Common myeloid progenitor, CD34-positive (primary cell): ENCODE results near the gene KRT2.

Experiments
- CTCF ChIA-PET: fragments of 350-600 bp; sonication (Branson Sonifier 250); formaldehyde crosslinking; loops from one replicate; lab custom pipeline; 2021; ENCODE audit warnings: antibody characterized with exemption; lab: Charles Lee
- POLR2A ChIA-PET: fragments of 350-600 bp; sonication (Branson Sonifier 250); formaldehyde crosslinking; loops from one replicate; lab custom pipeline; 2021; ENCODE audit warnings: antibody characterized with exemption; lab: Charles Lee
- DNase-seq, 3 donors: peaks; one replicate each; pipeline versions ENCODE4 v3.0.0 to v3.0.0-alpha.2; 2013
- H3K27ac ChIP-seq, 2 experiments: 1 replicate in 1 of 2; 2 replicates in 1 of 2; pipeline ENCODE4 v1.7.0; 2013; ENCODE audit warnings: inconsistent platforms in 2 of 2, low read length in 2 of 2, mild to moderate bottlenecking in 2 of 2, low read depth in 1 of 2, moderate library complexity in 1 of 2; ENCODE audit not compliant: severe bottlenecking in 2 of 2, insufficient read depth in 1 of 2, poor library complexity in 1 of 2
- H3K27me3 ChIP-seq, 5 experiments: replicated peaks in 2 of 5; 1 replicate in 3 of 5; 2 replicates in 2 of 5; pipeline versions ENCODE4 v1.6.1 to v1.7.0; 2013; ENCODE audit warnings: low read length in 4 of 5, mild to moderate bottlenecking in 2 of 5, moderate library complexity in 2 of 5, inconsistent platforms in 1 of 5; ENCODE audit not compliant: insufficient read depth in 5 of 5, control insufficient read depth in 4 of 5
- H3K36me3 ChIP-seq, 4 experiments: 1 replicate in 2 of 4; 2 replicates in 2 of 4; pipeline versions ENCODE4 v1.6.1 to v1.7.0; 2013; ENCODE audit warnings: low read length in 3 of 4, control low read depth in 1 of 4, mild to moderate bottlenecking in 1 of 4; ENCODE audit not compliant: control insufficient read depth in 4 of 4, insufficient read depth in 4 of 4
- H3K4me1 ChIP-seq, 4 experiments: 1 replicate in 3 of 4; 2 replicates in 1 of 4; pipeline versions ENCODE4 v1.6.1 to v1.7.1; 2013; ENCODE audit warnings: low read length in 3 of 4, mild to moderate bottlenecking in 3 of 4, control low read depth in 1 of 4, inconsistent platforms in 1 of 4, moderate library complexity in 1 of 4; ENCODE audit not compliant: control insufficient read depth in 4 of 4, insufficient read depth in 4 of 4; ENCODE audit errors: control extremely low read depth in 1 of 4
- H3K4me3 ChIP-seq, 7 experiments: 1 replicate in 4 of 7; 2 replicates in 3 of 7; pipeline versions ENCODE4 v1.5.1 to v1.7.0; 2013; ENCODE audit warnings: mild to moderate bottlenecking in 7 of 7, low read length in 6 of 7, moderate library complexity in 6 of 7, inconsistent platforms in 2 of 7, low read depth in 2 of 7, control low read depth in 1 of 7; ENCODE audit not compliant: insufficient read depth in 4 of 7, control insufficient read depth in 1 of 7; ENCODE audit errors: extremely low read depth in 1 of 7
- H3K9me3 ChIP-seq, 5 experiments: 1 replicate in 4 of 5; 2 replicates in 1 of 5; pipeline versions ENCODE4 v1.6.1 to v1.7.1; 2013; ENCODE audit warnings: low read length in 4 of 5, mild to moderate bottlenecking in 2 of 5, inconsistent platforms in 1 of 5, low read depth in 1 of 5, moderate library complexity in 1 of 5; ENCODE audit not compliant: control insufficient read depth in 4 of 5, insufficient read depth in 2 of 5; ENCODE audit errors: control extremely low read depth in 1 of 5
- WGBS: methylation state at CpG from one replicate; pipeline ENCODE4 v1.1.5; 2013; ENCODE audit not compliant: insufficient coverage; 5-methylcytosine and 5-hydroxymethylcytosine counted together

Gene KRT2

DNA sequence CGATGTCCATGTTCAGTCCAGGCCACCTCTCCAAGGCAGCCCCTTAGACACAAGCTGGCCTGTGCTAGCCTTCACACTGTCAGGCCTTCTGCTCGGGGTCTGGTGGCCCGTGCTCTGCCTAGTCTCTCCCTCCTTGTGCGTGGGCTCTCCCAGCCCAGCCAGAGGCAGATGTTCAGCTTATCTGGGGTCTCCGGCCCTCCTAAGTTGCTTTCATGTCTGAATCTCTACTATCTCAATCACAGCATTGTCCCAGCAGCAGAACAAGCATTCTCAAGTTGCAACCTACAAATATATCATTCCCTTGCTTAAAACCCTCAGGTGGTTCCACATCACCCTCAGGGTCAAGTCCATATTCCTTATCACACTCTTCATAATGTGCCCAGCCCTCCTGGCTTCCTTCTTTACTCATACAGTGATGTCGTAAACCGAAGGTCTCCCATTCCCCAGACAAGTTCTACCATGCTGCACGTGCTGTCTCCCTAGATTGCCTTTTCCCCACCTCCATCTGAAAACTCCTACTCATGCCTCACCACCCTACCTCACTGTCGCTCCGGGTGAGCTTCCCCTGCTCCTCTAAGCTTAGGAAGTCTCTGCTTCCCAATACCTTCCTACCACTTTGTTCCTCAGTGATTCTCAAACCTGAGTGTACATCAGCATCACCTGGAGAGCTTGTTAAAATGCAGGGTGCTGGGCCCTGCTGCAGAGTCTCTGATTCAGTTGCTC lies 35.2 kb downstream of the KRT2 start:
- H3K27ac ChIP-seq = no peak overlapping the region

DNA sequence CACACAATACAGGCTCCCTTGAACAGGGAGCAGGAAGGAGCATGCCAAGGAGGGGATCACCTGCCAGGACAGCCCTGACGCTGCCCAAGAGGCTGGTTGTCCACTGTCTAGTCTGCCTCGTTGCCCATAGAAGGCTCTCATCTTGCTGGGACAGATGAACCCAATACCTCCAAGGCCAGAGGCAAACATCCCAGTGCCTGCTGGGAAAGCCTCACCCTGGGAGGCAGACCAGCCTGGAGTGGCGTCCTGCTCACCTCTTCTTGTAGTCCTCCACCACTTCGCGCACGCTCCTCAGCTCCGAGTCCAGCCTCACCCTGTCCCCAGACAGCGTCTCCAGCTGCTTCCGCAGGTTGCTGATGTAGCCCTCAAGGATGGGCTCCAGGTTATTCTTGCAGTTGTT lies 36.1 kb downstream of the KRT2 start:
- Histone ChIP-seq H3K27ac (no peak overlapping the region), H3K27me3 (no peaks in the 10 kb centered on the region), H3K4me1 (peaks cover 3 to 27% (median 16%) of the 10 kb centered on the region in 4 experiments), H3K36me3 (no peaks in the 10 kb centered on the region), H3K4me3 (no peak overlapping the region), H3K9me3 (no peaks in the 10 kb centered on the region)
- WGBS = 87% methylated on average over 4 of the region's 9 CpGs
- ChIA-PET POLR2A (no interaction called here), CTCF (interaction anchor here (0.7 to 1.0 kb wide), 3 partner anchors 10 to 60 kb away, joined by 3 read pairs; no protein-coding TSS in a partner anchor)
- no peak for DNase-seq

More for the DNA sequence above, 35.2 kb downstream of the KRT2 start:
- no peak for DNase-seq
- peaks cover 3 to 27% (median 16%) of the 10 kb centered on the region in 4 experiments for H3K4me1 ChIP-seq
- H3K27me3 ChIP-seq = no peaks in the 10 kb centered on the region
- ChIA-PET CTCF (interaction anchor here (1.0 to 1.3 kb wide), 3 partner anchors 12 to 26 kb away, joined by 3 to 6 read pairs (median 5); no protein-coding TSS in a partner anchor), POLR2A (no interaction called here)
- no peaks in the 10 kb centered on the region for H3K9me3 ChIP-seq
- H3K36me3 ChIP-seq = no peaks in the 10 kb centered on the region
- 97% methylated on average over 10 of the region's 10 CpGs for WGBS
- H3K4me3 ChIP-seq = no peak overlapping the region

DNA sequence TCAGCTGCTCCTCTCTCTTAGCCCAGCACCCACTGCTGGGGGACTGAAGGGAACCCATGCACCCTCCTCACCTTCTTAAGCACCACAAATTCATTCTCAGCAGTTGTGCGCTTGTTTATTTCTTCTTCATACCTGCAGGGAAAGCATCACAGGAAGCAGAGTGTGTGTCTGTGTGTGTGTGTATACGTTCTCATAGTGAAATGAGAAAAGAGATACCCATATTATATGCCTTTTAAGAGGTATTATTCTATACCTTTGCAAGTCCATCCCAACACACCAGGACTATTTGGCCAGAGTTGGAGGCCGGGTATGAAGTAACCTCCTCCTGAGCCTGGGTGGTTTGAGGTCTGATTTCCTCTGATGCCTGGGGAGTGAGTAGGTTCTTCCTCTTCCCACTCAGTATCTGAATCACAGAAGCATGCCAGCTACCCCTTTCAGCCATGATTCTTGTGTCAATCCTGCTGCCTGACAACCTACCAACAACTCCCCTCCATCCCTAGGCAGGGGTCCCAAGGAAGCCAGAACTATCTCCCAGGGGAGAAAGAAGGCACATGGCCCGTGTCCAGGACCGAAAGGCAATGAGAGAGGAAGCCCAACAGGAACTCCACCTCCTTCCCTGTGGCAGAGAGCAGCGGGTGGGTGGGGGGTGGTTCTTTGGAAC lies 36.7 kb downstream of the KRT2 start:
- peaks cover 3 to 32% (median 20%) of the 10 kb centered on the region in 4 experiments for H3K4me1 ChIP-seq
- WGBS = 0% methylated on average over 1 of the region's 6 CpGs
- CTCF ChIA-PET = interaction anchor here (0.7 to 0.8 kb wide), 2 partner anchors 9 to 60 kb away, joined by 3 read pairs; no protein-coding TSS in a partner anchor
- no peaks in the 10 kb centered on the region for H3K9me3 ChIP-seq
- H3K4me3 ChIP-seq = peak overlapping the region in 1 of 7 experiments; percentile 37
- DNase-seq = peak; percentile 39 to 69 (median 69)
- H3K27me3 ChIP-seq = no peaks in the 10 kb centered on the region
- POLR2A ChIA-PET = no interaction called here
- no peak overlapping the region for H3K27ac ChIP-seq
- no peaks in the 10 kb centered on the region for H3K36me3 ChIP-seq

DNA sequence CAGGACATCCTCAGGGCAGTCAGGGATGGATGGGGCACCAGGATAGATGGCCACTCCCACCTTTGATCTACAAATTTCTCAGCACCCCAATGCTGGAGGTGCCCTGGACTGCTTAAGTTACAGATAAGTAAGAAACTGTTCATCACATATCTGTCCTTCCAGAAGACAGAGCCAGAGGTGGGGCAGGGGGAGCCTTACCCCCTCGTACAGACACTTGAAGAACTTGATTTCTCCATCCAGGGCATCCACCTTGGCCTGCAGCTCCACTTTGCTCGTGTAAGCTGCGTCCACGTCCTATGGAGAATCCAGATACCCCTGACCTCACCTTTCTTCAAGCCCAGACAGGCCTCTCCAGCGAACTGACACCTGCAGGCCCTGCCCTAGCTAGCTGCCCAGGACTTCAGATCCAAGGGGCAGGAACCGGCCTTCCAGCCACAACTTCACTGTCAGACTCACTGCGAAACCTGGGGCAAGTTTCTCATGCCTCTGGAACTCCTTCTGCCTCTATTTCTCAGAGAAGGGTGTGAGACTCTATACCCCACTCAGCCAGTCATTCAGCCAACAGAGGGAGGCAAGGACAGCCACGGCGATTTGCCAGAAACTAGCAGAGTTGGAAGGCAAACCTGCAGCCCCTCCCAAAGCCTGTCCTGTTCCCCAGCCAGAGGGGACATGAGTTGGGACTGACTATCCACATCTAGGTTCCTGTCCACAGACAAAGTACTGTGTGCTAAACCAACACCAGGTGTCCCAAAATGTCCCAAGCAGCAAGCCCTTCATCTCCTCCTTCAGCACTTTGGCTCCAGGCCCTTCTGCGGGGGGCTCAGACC lies 37.4 kb downstream of the KRT2 start:
- Histone ChIP-seq H3K27ac (no peak overlapping the region), H3K4me1 (peaks cover 3 to 38% (median 22%) of the 10 kb centered on the region in 4 experiments), H3K27me3 (no peaks in the 10 kb centered on the region), H3K4me3 (no peak overlapping the region), H3K36me3 (no peaks in the 10 kb centered on the region), H3K9me3 (no peaks in the 10 kb centered on the region)
- CTCF ChIA-PET = interaction anchor here (0.7 to 1.2 kb wide), 2 partner anchors 8 to 14 kb away, joined by 3 to 4 read pairs; no protein-coding TSS in a partner anchor
- 97% methylated on average over 9 of the region's 10 CpGs for WGBS
- no peak for DNase-seq
- POLR2A ChIA-PET = no interaction called here

DNA sequence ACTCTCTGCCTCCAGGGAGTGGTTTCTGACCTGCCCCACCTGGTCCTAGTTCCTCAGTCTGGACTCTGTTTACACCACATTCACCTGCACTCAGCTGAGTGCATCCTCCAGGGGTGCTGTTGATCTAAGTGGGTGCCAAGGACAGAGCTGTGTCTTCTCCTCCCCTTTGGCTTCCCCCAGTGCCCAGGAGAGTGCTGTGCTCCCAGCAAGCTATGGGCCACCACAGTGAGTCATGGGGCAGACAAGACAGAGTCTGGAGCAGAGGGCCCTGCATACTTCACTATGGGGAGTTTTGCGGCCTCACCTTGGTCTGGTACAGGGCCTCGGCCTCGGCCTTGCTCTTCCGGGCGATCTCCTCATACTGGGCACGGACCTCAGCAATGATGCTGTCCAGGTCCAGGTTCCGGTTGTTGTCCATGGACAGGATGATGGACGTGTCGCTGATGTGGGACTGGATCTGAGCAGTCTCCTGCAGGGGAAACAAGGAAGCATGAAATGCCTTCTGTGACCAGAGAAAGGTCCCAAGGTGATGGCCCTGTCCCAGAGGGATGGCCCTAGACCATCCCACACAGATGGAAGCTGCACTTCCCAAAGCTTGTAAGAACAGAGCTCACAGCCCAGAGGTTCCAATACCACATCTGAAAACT lies 38.5 kb downstream of the KRT2 start:
- H3K27me3 ChIP-seq = peaks cover 0 to 2% (median 0%) of the 10 kb centered on the region in 5 experiments
- DNase-seq = no peak
- over 99% methylated on average over 9 of the region's 9 CpGs for whole genome bisulfite sequencing
- peaks cover 3 to 38% (median 22%) of the 10 kb centered on the region in 4 experiments for H3K4me1 ChIP-seq
- H3K4me3 ChIP-seq = no peak overlapping the region
- no peak overlapping the region for H3K27ac ChIP-seq
- H3K9me3 ChIP-seq = no peaks in the 10 kb centered on the region
- ChIA-PET POLR2A (no interaction called here), CTCF (interaction anchor here (0.8 to 1.2 kb wide), 2 partner anchors 15 to 28 kb away, joined by 3 to 4 read pairs; no protein-coding TSS in a partner anchor)
- no peaks in the 10 kb centered on the region for H3K36me3 ChIP-seq
